ENCODE results near the gene ZNF595. TPM values are rescaled to one million over a fixed set of nuclear protein-coding genes. Genes with fewer than 3 reads are reported as not detected.

Gene ZNF595
- total RNA-seq: 8.4 and 10.1 TPM in 2 replicates

DNA sequence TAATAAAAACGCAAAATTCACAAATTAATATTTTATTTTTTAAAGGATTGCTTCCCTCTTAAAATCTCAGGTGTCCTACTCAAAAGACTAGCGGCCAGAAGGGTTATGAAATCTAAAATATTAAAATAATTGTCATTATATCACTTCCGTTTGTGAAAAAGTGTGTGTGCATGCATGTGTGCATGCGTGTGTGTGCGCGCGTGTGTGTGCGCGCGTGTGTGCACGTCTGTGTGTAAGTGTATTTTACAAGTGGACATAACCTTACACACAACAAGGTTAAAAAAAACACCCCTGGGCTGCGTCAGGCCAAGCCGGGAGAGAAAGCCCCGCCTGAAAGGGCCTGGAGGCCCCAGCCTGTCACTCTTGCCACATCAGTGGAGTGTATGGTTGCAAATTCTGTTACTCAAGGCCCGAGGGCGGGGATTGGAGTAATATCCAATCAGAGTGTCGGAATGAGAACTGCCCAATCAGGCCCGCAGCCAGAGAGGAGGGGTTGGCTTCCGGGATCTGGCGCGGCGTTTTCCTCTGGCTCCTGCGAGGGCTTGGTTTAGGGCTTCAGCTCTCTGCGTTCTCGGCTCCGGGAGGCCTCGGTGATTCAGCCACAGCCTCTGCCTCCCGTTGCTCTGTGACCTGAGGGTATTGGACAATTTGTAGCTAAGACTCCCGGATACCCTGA is at the start of gene ZNF595:
ZNF595 (plus strand) TSS at position 518 of the 676 bp plus-strand sequence. CDS start 168 bp downstream, outside the sequence.

DNA sequence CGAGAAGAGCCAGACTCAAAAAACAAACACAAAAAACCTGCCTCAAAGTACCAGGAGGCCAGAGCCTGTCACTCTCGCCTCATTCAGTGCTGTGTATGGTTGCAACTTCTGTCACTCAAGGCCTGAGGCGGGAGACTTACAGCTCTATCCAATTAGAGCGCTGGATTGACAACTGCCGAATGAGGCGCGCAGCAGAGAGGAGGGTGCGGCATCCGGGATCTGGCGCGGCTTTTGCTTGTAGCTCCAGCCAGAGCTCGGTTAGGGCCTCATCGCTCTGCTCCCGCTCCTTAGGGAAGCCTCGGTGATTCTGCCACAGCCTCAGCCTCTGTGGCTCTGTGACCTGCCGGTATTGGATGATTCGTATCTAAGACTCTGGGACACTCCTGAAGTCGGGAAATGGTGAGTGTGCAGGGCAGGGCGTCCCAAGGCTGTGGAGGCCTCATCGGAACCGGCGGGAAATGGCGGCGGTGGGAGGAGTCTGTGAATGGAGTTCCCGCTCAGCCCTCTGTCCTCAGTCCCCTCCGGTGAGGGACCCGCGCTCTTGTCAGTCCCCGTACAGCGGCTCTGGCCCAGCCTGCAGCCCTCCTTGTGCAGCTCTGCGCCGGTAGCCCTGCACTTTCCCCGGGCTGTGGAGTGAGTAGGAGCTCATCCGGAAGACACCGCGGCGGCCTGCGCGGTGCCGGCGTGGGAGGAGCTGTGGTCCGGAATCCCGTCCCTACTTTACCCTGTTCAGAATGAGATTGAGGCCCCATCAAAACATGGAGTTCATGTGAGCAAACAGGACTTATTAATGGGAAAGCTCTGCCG is 71.4 kb downstream of the ZNF595 start, which contains the start of gene ZNF718:
ZNF718 (plus strand) TSS at position 227 of the 807 bp plus-strand sequence; CDS start at position 397, 170 bp downstream.

Other genes with a start within 250 kb of the ZNF595 start
- 4.5 and 6.9 TPM in 2 replicates for gene ZNF718, start 71.2 kb downstream of the ZNF595 start, total RNA-seq